Fibroblast of the aortic adventitia (primary cell): ENCODE results near the gene RBPJ. TPM values are rescaled to one million over a fixed set of nuclear protein-coding genes. Genes with fewer than 3 reads are reported as not detected.
"Not testable (repeated sequence)": the region's sequence is repeated elsewhere in the genome, so short reads cannot be mapped to it uniquely, and the experiment has no call there.

Experiments used
- DNase-seq: peaks from one replicate; pipeline ENCODE4 v3.0.0-alpha.2; 2010; ENCODE audit warnings: low read depth
- H3K4me3 ChIP-seq: 2 replicates; pipeline ENCODE4 v1.5.1; 2011; ENCODE audit warnings: low read depth, mild to moderate bottlenecking, control low read depth, low read length, moderate library complexity
- total RNA-seq: library from RNA; depleted of rRNA; stranded (reverse); fragments of >200 nt; gene quantifications from 2 replicates; pipeline ENCODE4 v1.2.3, GENCODE V29; 2012; ENCODE audit warnings: low replicate concordance
- TF ChIP-seq, protein P1 (sequence below): IDR thresholded peaks from 2 replicates; pipeline ENCODE4 v1.5.1; 2011; ENCODE audit warnings: mild to moderate bottlenecking, low read length, control low read depth, inconsistent platforms; ENCODE audit not compliant: insufficient read depth

RBPJ gene
- total RNA-seq, 1 donor, result 264 TPM

DNA sequence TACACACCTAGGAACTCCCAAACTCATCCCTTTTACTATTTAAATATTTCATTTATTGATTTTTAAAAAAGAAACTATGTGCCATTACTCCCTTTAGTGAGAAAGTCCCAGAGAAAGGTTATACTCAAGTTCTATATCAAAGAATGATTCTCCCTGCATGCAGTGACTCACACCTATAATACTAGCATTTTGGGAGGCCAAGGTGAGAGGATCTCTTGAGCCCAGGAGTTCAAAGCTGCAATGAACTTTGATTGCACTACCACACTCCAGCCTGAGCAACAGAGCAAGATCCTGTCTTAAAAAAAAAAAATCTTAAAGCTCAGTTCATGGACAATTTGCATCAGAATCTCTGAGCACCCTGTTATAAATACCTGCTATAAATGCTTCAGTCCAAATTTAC lies 9.2 kb upstream of the RBPJ start:
- TF ChIP-seq, protein P1, sequence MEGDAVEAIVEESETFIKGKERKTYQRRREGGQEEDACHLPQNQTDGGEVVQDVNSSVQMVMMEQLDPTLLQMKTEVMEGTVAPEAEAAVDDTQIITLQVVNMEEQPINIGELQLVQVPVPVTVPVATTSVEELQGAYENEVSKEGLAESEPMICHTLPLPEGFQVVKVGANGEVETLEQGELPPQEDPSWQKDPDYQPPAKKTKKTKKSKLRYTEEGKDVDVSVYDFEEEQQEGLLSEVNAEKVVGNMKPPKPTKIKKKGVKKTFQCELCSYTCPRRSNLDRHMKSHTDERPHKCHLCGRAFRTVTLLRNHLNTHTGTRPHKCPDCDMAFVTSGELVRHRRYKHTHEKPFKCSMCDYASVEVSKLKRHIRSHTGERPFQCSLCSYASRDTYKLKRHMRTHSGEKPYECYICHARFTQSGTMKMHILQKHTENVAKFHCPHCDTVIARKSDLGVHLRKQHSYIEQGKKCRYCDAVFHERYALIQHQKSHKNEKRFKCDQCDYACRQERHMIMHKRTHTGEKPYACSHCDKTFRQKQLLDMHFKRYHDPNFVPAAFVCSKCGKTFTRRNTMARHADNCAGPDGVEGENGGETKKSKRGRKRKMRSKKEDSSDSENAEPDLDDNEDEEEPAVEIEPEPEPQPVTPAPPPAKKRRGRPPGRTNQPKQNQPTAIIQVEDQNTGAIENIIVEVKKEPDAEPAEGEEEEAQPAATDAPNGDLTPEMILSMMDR, result no peak
- DNase-seq, result no peak

DNA sequence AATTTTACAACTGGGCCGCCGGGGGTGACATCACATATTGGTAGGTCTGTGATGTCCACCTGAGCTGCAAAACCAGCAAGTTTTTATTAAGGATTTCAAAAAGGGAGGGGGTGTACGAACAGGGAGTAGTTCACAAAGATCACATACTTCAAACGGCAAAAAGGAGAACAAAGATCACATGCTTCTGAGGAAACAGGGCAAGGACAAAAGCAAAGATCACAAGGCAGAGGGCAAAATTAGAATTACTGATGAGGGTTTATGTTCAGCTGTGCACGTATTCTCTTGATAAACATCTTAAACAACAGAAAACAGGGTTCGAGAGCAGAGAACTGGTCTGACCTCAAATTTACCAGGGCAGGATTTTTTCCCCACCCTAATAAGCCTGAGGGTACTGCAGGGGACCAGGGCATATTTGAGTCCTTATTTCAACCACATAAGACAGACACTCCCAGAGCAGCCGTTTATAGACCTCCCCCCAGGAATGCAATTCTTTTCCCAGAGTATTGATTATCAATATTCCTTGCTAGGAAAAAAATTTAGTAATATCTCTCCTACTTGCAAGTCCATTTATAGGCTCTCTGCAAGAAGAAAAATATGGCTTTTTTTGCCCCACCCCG lies 5.4 kb upstream of the RBPJ start:
- not testable (repeated sequence) for DNase-seq, H3K4me3 ChIP-seq

More for the DNA sequence above, 9.2 kb upstream of the RBPJ start:
- H3K4me3 ChIP-seq, result no peak overlapping the region

DNA sequence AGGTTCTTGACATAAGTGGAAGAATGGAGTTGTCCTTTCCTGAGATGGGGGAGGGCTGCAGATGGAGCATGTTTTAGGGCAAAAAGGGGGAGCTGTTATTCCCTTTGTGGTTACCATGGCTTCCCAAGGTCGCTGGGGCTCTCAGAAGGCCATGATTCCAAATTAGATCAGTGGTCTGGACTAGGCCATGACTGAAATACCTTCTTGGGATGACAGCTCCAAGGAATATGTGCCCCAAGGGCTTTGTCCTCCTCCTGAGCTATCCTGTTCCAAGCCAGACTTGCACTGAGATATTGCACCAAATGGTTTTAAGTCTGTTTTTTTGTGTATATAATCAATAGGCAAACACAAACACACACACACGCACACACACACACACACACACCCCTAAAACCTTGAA lies 3.0 kb upstream of the RBPJ start:
- no peak for DNase-seq
- TF ChIP-seq, protein P1, result no peak
- no peak overlapping the region for H3K4me3 ChIP-seq

DNA sequence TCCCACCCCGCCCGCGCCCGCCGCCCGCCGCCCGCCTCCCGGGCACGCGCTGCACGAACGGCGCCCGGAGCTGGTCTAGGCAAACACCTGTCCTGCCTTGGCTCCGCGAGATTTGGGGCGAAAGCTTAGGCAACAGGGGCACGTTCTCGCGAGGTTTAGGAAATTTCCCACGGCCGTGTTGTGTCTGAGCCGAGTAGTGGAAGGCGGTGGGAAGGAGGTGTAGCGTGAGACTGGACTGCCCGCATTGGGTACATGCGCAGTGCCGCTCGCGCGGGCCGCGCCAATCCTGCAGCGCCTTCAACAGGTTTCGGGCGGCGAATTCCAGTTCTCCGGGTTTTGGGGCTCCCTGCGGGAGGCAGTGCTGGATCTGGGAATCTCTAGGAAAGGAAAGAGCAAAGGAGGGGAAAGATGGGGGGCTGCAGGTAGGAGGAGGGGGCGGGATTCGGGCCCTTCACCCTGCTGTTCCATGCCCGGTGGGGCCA lies 1.3 kb upstream of the RBPJ start:
- TF ChIP-seq, protein P1, result no peak
- DNase-seq, result peak; percentile 100
- H3K4me3 ChIP-seq, result peak overlapping the region; percentile 94

DNA sequence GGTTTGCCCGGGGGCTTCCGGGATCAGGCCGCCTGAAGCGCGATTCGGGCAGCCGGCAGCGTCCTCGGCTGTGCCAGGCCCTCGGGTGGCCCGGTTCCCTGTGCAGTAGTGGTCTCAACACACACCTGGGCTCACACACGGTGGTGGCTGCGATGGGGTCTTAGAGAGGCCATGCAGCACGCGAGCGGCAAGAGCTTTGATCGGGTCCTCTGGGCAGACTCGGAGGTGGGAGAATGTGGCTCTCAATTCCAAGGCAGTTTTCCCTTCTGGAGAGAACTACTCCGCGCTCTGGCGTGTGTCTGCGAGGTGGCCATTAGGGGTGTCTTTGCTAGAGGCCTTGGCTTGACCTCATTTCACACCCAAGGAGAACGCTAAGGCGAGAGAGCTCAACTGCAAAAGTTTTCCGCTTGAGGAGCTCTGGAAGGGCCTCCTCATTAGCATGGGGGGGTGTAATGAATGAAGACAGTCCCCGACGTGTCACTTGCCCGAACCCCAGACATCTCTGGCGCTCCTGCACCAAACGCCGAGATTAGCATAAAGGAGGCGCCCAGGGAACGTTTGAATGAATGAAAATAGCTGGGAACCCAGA lies 771 bp upstream of the RBPJ start:
- DNase-seq, result peak; percentile 37
- TF ChIP-seq, protein P1, result no peak
- peak overlapping the region; percentile 94 for H3K4me3 ChIP-seq

DNA sequence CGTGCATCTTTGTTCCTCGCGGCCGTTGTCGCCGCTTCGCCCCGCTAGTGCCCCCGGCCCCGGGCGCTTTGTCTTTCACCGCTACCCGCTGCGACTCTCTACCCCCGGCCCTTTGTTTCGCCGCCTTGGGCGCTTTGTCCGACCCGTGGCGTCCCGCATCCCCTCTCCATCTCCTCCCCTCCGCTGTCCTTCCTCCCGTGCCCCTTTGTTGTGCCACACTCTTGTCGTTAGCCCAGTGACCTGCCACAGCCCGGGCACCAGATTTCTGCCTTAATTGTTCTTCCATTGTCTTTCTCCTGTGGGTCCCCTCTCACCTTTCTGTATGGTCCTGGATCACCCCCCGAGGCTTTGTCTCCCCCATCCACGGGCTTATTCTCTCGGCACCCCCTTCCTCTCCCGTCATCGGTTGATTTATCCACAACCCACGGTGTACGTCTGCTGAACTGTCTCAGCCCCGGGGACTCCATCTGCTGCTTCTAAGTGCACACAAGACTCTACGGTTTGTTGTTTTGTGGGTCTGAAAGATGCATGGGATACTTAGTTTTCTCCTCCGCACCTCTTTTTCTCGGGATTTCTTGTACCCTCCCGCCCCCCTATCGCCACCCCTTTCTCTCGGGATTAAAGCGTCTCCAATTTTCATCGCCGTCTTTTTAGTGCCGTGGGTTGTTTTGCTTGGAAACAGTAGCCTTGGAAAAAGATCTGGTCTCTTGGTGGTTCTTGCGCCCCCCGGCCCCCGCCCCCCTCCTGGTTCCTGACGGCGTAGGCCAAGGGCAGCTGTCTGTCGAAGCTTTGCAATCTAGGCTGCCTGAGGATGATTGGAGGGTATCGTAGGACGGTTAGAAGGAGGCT lies 783 bp downstream of the RBPJ start:
- peak; percentile 47 for DNase-seq
- H3K4me3 ChIP-seq, result peak overlapping the region; percentile 94
- TF ChIP-seq, protein P1, result no peak

GRCh38 chr4:26322346-26322745 lies 1.5 kb downstream of the RBPJ start:
- TF ChIP-seq, protein P1, result no peak
- DNase-seq, result no peak

More at GRCh38 chr4:26322346-26322745, 1.5 kb downstream of the RBPJ start:
- H3K4me3 ChIP-seq, result peak overlapping the region; percentile 94
